ENCODE results near the gene PLEKHG1.

DNA sequence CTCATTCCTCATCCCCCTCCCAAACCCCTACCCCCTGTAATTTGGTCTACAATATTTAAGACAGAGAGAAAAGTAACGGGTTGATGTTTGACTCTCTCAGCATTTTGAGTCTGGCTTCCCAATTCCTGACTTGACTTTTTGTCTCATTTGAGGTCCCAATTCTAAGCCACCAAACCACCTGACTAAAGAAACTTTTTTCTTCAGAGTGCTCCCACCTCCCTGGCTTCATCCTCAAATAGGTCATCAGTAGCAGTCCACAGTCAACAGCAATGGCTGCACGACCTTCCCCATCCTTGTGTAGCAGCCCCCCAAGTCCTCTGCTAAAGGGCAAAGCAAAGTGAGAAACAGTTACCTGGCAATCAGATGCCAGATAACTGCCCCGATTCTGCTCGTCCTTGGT, 1.8 kb downstream of the PLEKHG1 start:
- TF ChIP-seq JUND (IDR thresholded peaks at IDR 0.05) (no peak), GABPA (IDR thresholded peaks at IDR 0.05 in 1 of 2, conservative IDR thresholded peaks at IDR 0.05 in 1 of 2) (no peak), HNF4A (conservative IDR thresholded peaks at IDR 0.05) (no peak), YY1 (IDR thresholded peaks at IDR 0.05) (no peak)
- TF ChIP-seq, protein P1, sequence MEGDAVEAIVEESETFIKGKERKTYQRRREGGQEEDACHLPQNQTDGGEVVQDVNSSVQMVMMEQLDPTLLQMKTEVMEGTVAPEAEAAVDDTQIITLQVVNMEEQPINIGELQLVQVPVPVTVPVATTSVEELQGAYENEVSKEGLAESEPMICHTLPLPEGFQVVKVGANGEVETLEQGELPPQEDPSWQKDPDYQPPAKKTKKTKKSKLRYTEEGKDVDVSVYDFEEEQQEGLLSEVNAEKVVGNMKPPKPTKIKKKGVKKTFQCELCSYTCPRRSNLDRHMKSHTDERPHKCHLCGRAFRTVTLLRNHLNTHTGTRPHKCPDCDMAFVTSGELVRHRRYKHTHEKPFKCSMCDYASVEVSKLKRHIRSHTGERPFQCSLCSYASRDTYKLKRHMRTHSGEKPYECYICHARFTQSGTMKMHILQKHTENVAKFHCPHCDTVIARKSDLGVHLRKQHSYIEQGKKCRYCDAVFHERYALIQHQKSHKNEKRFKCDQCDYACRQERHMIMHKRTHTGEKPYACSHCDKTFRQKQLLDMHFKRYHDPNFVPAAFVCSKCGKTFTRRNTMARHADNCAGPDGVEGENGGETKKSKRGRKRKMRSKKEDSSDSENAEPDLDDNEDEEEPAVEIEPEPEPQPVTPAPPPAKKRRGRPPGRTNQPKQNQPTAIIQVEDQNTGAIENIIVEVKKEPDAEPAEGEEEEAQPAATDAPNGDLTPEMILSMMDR (IDR thresholded peaks at IDR 0.05; ENCODE audit: low read depth, low read length, missing input control): no peak
- TF ChIP-seq, protein P2, sequence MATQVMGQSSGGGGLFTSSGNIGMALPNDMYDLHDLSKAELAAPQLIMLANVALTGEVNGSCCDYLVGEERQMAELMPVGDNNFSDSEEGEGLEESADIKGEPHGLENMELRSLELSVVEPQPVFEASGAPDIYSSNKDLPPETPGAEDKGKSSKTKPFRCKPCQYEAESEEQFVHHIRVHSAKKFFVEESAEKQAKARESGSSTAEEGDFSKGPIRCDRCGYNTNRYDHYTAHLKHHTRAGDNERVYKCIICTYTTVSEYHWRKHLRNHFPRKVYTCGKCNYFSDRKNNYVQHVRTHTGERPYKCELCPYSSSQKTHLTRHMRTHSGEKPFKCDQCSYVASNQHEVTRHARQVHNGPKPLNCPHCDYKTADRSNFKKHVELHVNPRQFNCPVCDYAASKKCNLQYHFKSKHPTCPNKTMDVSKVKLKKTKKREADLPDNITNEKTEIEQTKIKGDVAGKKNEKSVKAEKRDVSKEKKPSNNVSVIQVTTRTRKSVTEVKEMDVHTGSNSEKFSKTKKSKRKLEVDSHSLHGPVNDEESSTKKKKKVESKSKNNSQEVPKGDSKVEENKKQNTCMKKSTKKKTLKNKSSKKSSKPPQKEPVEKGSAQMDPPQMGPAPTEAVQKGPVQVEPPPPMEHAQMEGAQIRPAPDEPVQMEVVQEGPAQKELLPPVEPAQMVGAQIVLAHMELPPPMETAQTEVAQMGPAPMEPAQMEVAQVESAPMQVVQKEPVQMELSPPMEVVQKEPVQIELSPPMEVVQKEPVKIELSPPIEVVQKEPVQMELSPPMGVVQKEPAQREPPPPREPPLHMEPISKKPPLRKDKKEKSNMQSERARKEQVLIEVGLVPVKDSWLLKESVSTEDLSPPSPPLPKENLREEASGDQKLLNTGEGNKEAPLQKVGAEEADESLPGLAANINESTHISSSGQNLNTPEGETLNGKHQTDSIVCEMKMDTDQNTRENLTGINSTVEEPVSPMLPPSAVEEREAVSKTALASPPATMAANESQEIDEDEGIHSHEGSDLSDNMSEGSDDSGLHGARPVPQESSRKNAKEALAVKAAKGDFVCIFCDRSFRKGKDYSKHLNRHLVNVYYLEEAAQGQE (IDR thresholded peaks at IDR 0.05): no peak
- TF ChIP-seq, protein P3, sequence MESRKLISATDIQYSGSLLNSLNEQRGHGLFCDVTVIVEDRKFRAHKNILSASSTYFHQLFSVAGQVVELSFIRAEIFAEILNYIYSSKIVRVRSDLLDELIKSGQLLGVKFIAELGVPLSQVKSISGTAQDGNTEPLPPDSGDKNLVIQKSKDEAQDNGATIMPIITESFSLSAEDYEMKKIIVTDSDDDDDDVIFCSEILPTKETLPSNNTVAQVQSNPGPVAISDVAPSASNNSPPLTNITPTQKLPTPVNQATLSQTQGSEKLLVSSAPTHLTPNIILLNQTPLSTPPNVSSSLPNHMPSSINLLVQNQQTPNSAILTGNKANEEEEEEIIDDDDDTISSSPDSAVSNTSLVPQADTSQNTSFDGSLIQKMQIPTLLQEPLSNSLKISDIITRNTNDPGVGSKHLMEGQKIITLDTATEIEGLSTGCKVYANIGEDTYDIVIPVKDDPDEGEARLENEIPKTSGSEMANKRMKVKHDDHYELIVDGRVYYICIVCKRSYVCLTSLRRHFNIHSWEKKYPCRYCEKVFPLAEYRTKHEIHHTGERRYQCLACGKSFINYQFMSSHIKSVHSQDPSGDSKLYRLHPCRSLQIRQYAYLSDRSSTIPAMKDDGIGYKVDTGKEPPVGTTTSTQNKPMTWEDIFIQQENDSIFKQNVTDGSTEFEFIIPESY (IDR thresholded peaks at IDR 0.05): no peak
- TF ChIP-seq, protein P4, sequence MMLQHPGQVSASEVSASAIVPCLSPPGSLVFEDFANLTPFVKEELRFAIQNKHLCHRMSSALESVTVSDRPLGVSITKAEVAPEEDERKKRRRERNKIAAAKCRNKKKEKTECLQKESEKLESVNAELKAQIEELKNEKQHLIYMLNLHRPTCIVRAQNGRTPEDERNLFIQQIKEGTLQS (IDR thresholded peaks at IDR 0.05): no peak

Measured in liver (tissue), 3 donors.